Measurements from ENCODE around the gene TSPEAR.
"Not testable (repeated sequence)": the region's sequence is repeated elsewhere in the genome, so short reads cannot be mapped to it uniquely, and the experiment has no call there.

Gene TSPEAR

GRCh38 chr21:44509539-44509938 is 201.8 kb downstream of the TSPEAR start:
- H3K4me3 ChIP-seq (ENCODE audit: insufficient read depth, low read depth, low read length) = no peak overlapping the region
- WGBS, 2 experiments = 92 to 93% methylated on average over 12 of the region's 12 CpGs
- no peak overlapping the region for H3K27ac ChIP-seq (ENCODE audit: insufficient read depth, low read depth, low read length, poor library complexity, severe bottlenecking)
- no peaks in the 10 kb centered on the region for H3K36me3 ChIP-seq (ENCODE audit: control insufficient read depth, insufficient read depth, low read length)
- H3K4me1 ChIP-seq (ENCODE audit: control insufficient read depth, insufficient read depth, low read length) = peaks cover 11% of the 10 kb centered on the region
- peaks cover 3% of the 10 kb centered on the region for H3K27me3 ChIP-seq (ENCODE audit: control insufficient read depth, insufficient read depth, low read length, poor library complexity, severe bottlenecking)
- no peaks in the 10 kb centered on the region for H3K9me3 ChIP-seq (ENCODE audit: control insufficient read depth, low read length)

GRCh38 chr21:44508711-44509445 is 202.5 kb downstream of the TSPEAR start:
- Histone ChIP-seq H3K27ac (ENCODE audit: insufficient read depth, low read depth, low read length, poor library complexity, severe bottlenecking) (no peak overlapping the region), H3K4me1 (ENCODE audit: control insufficient read depth, insufficient read depth, low read length) (peaks cover 11% of the 10 kb centered on the region), H3K36me3 (ENCODE audit: control insufficient read depth, insufficient read depth, low read length) (no peaks in the 10 kb centered on the region), H3K27me3 (ENCODE audit: control insufficient read depth, insufficient read depth, low read length, poor library complexity, severe bottlenecking) (peaks cover 3% of the 10 kb centered on the region), H3K4me3 (ENCODE audit: insufficient read depth, low read depth, low read length) (no peak overlapping the region), H3K9me3 (ENCODE audit: control insufficient read depth, low read length) (no peaks in the 10 kb centered on the region)
- WGBS, 2 experiments = 94% methylated on average over 30 of the region's 30 CpGs

GRCh38 chr21:44508426-44508710 is 203.0 kb downstream of the TSPEAR start:
- H3K27ac ChIP-seq (ENCODE audit: insufficient read depth, low read depth, low read length, poor library complexity, severe bottlenecking) = no peak overlapping the region
- H3K4me3 ChIP-seq (ENCODE audit: insufficient read depth, low read depth, low read length) = no peak overlapping the region
- no peaks in the 10 kb centered on the region for H3K36me3 ChIP-seq (ENCODE audit: control insufficient read depth, insufficient read depth, low read length)
- 93 to 94% methylated on average over 9 of the region's 9 CpGs for WGBS, 2 experiments
- H3K9me3 ChIP-seq (ENCODE audit: control insufficient read depth, low read length) = no peaks in the 10 kb centered on the region
- H3K4me1 ChIP-seq (ENCODE audit: control insufficient read depth, insufficient read depth, low read length) = peaks cover 11% of the 10 kb centered on the region
- H3K27me3 ChIP-seq (ENCODE audit: control insufficient read depth, insufficient read depth, low read length, poor library complexity, severe bottlenecking) = peaks cover 3% of the 10 kb centered on the region

GRCh38 chr21:44507673-44508425 is 203.5 kb downstream of the TSPEAR start:
- H3K4me1 ChIP-seq (ENCODE audit: control insufficient read depth, insufficient read depth, low read length) = peaks cover 11% of the 10 kb centered on the region
- H3K4me3 ChIP-seq (ENCODE audit: insufficient read depth, low read depth, low read length) = no peak overlapping the region
- H3K36me3 ChIP-seq (ENCODE audit: control insufficient read depth, insufficient read depth, low read length) = no peaks in the 10 kb centered on the region
- WGBS, 2 experiments = 92 to 95% methylated on average over 24 to 25 of the region's 26 CpGs
- H3K27ac ChIP-seq (ENCODE audit: insufficient read depth, low read depth, low read length, poor library complexity, severe bottlenecking) = no peak overlapping the region
- no peaks in the 10 kb centered on the region for H3K9me3 ChIP-seq (ENCODE audit: control insufficient read depth, low read length)
- peaks cover 3% of the 10 kb centered on the region for H3K27me3 ChIP-seq (ENCODE audit: control insufficient read depth, insufficient read depth, low read length, poor library complexity, severe bottlenecking)

GRCh38 chr21:44506279-44507255 is 204.8 kb downstream of the TSPEAR start:
- Histone ChIP-seq H3K27me3 (ENCODE audit: control insufficient read depth, insufficient read depth, low read length, poor library complexity, severe bottlenecking) (peaks cover 3% of the 10 kb centered on the region), H3K4me1 (ENCODE audit: control insufficient read depth, insufficient read depth, low read length) (peaks cover 11% of the 10 kb centered on the region), H3K4me3 (ENCODE audit: insufficient read depth, low read depth, low read length) (no peak overlapping the region), H3K9me3 (ENCODE audit: control insufficient read depth, low read length) (no peaks in the 10 kb centered on the region), H3K36me3 (ENCODE audit: control insufficient read depth, insufficient read depth, low read length) (no peaks in the 10 kb centered on the region), H3K27ac (ENCODE audit: insufficient read depth, low read depth, low read length, poor library complexity, severe bottlenecking) (no peak overlapping the region)
- 90% methylated on average over 44 of the region's 44 CpGs for WGBS, 2 experiments

DNA sequence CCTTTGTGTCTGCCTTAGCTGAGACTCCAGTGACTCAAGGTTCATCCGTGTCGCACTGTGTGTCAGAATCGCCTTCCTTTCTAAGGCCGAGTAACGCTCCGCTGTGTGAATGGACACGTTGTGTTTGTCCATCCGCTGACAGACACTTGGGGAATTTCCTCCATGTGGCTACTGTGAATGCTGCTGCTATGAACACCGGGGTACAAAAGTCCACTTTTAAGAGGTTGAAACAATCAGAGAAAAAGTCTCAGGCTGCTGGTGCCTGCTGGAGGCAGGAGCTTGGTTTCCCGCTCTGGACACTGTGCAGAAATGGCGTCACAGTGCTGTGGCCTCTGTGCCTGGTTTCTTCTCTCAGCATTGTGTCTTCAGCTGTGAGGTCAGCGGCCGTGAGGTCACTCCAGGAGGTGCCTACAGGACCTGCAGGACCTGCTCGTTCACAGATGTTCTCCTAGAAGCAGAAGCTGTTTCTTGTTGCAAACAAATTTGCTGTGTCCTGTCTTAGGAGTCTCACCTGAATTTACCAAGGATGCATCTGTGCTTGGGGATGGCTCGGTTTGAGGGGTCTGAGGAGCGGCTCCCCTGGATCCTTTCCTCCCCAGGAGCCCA is 205.6 kb downstream of the TSPEAR start:
- 91 to 92% methylated on average over 16 of the region's 16 CpGs for WGBS, 2 experiments
- Histone ChIP-seq H3K4me1 (ENCODE audit: control insufficient read depth, insufficient read depth, low read length) (peaks cover 11% of the 10 kb centered on the region), H3K4me3 (ENCODE audit: insufficient read depth, low read depth, low read length) (no peak overlapping the region), H3K27me3 (ENCODE audit: control insufficient read depth, insufficient read depth, low read length, poor library complexity, severe bottlenecking) (peaks cover 3% of the 10 kb centered on the region), H3K9me3 (ENCODE audit: control insufficient read depth, low read length) (no peaks in the 10 kb centered on the region), H3K27ac (ENCODE audit: insufficient read depth, low read depth, low read length, poor library complexity, severe bottlenecking) (no peak overlapping the region), H3K36me3 (ENCODE audit: control insufficient read depth, insufficient read depth, low read length) (no peaks in the 10 kb centered on the region)

DNA sequence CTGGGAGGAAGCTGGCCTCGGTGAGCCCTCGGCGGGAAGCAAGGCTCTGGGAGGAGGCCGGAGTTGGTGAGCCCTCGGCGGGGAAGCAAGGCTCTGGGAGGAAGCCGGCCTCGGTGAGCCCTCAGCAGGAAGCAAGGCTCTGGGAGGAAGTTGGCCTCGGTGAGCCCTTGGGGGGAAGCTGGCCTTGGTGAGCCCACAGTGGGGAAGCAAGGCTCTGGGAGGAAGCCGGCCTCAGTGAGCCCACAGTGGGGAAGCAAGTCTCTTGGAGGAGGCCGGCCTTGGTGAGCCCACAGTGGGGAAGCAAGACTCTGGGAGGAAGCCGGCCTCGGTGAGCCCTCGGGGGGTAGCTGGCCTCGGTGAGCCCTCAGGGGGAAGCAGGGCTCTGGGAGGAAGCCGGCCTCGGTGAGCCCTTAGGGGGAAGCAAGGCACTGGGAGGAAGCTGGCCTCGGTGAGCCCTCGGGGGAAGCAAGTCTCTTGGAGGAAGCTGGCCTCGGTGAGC is 207.4 kb downstream of the TSPEAR start:
- no peaks in the 10 kb centered on the region for H3K9me3 ChIP-seq (ENCODE audit: control insufficient read depth, low read length)
- H3K36me3 ChIP-seq (ENCODE audit: control insufficient read depth, insufficient read depth, low read length) = no peaks in the 10 kb centered on the region
- no peak overlapping the region for H3K27ac ChIP-seq (ENCODE audit: insufficient read depth, low read depth, low read length, poor library complexity, severe bottlenecking)
- peaks cover 11% of the 10 kb centered on the region for H3K4me1 ChIP-seq (ENCODE audit: control insufficient read depth, insufficient read depth, low read length)
- 92 to 93% methylated on average over 20 of the region's 20 CpGs for WGBS, 2 experiments
- H3K4me3 ChIP-seq (ENCODE audit: insufficient read depth, low read depth, low read length) = no peak overlapping the region
- H3K27me3 ChIP-seq (ENCODE audit: control insufficient read depth, insufficient read depth, low read length, poor library complexity, severe bottlenecking) = no peaks in the 10 kb centered on the region

DNA sequence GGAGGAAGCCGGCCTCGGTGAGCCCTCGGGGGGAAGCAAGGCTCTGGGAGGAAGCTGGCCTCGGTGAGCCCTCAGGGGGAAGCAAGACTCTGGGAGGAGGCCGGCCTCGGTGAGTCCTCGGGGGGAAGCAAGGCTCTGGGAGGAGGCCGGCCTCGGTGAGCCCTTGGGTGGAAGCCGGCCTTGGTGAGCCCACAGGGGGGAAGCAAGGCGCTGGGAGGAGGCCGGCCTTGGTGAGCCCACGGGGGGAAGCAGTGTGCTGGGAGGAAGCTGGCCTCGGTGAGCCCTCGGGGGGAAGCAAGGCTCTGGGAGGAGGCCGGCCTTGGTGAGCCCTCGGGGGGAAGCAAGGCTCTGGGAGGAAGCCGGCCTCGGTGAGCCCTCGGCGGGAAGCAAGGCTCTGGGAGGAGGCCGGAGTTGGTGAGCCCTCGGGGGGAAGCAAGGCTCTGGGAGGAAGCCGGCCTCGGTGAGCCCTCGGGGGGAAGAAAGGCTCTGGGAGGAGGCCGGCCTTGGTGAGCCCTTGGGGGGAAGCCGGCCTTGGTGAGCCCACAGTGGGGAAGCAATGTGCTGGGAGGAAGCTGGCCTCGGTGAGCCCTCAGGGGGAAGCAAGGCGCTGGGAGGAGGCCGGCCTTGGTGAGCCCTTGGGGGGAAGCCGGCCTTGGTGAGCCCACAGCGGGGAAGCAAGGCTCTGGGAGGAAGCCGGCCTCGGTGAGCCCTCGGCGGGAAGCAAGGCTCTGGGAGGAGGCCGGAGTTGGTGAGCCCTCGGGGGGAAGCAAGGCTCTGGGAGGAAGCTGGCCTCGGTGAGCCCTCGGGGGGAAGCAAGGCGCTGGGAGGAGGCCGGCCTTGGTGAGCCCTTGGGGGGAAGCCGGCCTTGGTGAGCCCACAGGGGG is 208.1 kb downstream of the TSPEAR start:
- H3K27ac ChIP-seq (ENCODE audit: insufficient read depth, low read depth, low read length, poor library complexity, severe bottlenecking); H3K9me3 ChIP-seq (ENCODE audit: control insufficient read depth, low read length); H3K4me3 ChIP-seq (ENCODE audit: insufficient read depth, low read depth, low read length); H3K27me3 ChIP-seq (ENCODE audit: control insufficient read depth, insufficient read depth, low read length, poor library complexity, severe bottlenecking); H3K36me3 ChIP-seq (ENCODE audit: control insufficient read depth, insufficient read depth, low read length): not testable (repeated sequence)
- 91% methylated on average over 44 of the region's 44 CpGs for WGBS, 2 experiments
- H3K4me1 ChIP-seq (ENCODE audit: control insufficient read depth, insufficient read depth, low read length) = peaks cover 11% of the 10 kb centered on the region

All from ectodermal cell (in vitro differentiated cells).